SJSA1 (cell line): Measurements from ENCODE around the gene CTNNA1. TPM values are rescaled to one million over a fixed set of nuclear protein-coding genes. Genes with fewer than 3 reads are reported as not detected.
"Not testable (repeated sequence)": the region's sequence is repeated elsewhere in the genome, so short reads cannot be mapped to it uniquely, and the experiment has no call there.

ENCODE experiments used
- DNase-seq, 2 experiments: peaks; one replicate each; pipeline ENCODE4 v3.0.0-alpha.2; 2015 to 2020; ENCODE audit warnings: low spot score in 2 of 2, low read depth in 1 of 2
- H3K27ac ChIP-seq: fragments of 250-450 bp; sonication (Bioruptor Pico); 2 replicates; pipeline ENCODE4 v1.5.1; 2020; ENCODE audit warnings: mild to moderate bottlenecking, moderate library complexity
- H3K27me3 ChIP-seq: fragments of 250-450 bp; sonication (Bioruptor Pico); replicated peaks from 2 replicates; pipeline ENCODE4 v1.5.1; 2020; ENCODE audit warnings: mild to moderate bottlenecking, moderate library complexity
- H3K36me3 ChIP-seq: fragments of 250-450 bp; sonication (Bioruptor Pico); 2 replicates; pipeline ENCODE4 v1.5.1; 2020; ENCODE audit warnings: mild to moderate bottlenecking
- H3K4me1 ChIP-seq: fragments of 250-450 bp; sonication (Bioruptor Pico); replicated peaks from 2 replicates; pipeline ENCODE4 v1.6.1; 2021; ENCODE audit warnings: mild to moderate bottlenecking
- H3K4me3 ChIP-seq: fragments of 250-450 bp; sonication (Bioruptor Pico); 2 replicates; pipeline ENCODE4 v1.5.1; 2020; ENCODE audit warnings: mild to moderate bottlenecking
- H3K9me3 ChIP-seq: fragments of 250-450 bp; sonication (Bioruptor Pico); replicated peaks from 2 replicates; pipeline ENCODE4 v1.5.1; 2020; ENCODE audit warnings: mild to moderate bottlenecking
- total RNA-seq: library from RNA; depleted of rRNA; stranded (reverse); fragments of >200 nt; shearing (Covaris generic); gene quantifications from 2 replicates; pipeline ENCODE4 v1.2.3, GENCODE V29; 2014

Gene CTNNA1
- total RNA-seq, 1 experiment from 2014 or later, result 606 TPM

DNA sequence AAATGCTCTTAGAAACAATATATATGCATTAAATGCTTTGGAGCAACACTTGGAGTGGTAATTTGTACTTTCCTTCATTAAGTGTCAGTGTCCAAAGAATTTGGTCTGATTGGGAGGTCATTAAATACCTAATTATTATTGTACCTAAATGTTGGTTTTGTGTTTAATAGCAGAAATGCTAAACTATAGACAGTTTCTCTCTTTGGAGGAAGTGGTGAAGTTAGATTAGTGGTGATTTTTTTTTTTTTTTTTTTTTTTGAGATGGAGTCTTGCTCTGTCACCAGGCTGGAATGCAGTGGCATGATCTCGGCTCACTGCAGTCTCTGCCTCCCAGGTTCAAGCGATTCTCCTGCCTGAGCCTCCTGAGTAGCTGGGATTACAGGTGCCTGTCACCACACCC lies 168.1 kb downstream of the CTNNA1 start:
- H3K27ac ChIP-seq, H3K4me1 ChIP-seq, H3K4me3 ChIP-seq, H3K9me3 ChIP-seq, DNase-seq, H3K27me3 ChIP-seq: not testable (repeated sequence)
- H3K36me3 ChIP-seq, result peaks cover 67% of the 10 kb centered on the region

DNA sequence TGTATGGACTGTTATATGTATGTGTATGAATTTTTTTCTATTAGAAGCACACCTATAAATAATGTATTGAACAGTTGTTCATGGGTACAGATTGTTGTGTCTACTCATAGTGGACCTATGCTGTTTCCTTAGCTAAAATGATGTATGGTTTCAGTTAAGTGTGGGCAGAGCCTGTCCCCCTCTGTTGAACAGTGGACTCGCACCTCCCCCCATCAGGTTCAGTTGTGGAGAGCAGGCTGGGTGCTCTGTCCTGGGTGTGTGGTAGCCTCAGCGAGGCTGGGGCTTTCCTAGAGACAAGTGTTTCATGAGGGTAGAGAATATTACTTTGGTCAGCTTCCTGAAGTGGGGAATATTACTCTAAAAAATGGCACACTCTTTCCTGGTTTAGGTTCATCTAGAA lies 169.3 kb downstream of the CTNNA1 start:
- no peak for DNase-seq
- no peaks in the 10 kb centered on the region for H3K9me3 ChIP-seq
- H3K4me1 ChIP-seq, result peaks cover 5% of the 10 kb centered on the region
- H3K4me3 ChIP-seq, result no peak overlapping the region
- no peak overlapping the region for H3K27ac ChIP-seq
- H3K27me3 ChIP-seq, result no peaks in the 10 kb centered on the region
- H3K36me3 ChIP-seq, result peaks cover 71% of the 10 kb centered on the region

DNA sequence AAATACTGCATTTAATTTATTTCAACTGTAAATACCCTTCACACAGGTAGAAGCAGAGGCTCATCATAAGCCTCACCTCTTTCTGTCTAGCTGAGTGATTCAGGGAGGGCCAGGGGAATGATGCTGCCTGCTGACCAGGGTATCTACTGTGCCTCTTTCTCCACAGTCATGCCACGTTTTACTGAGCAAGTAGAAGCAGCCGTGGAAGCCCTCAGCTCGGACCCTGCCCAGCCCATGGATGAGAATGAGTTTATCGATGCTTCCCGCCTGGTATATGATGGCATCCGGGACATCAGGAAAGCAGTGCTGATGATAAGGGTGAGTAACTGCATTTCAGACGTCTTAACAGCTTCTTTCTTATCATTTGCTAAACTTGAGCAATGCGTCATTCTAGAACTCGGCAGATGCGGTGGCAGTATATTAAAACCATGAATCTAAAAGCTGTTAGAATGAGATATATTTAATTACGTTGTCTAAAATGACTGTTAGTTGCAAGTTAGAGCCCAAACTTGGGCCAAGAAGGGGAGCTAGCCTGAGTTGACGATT lies 171.9 kb downstream of the CTNNA1 start:
- no peak overlapping the region for H3K27ac ChIP-seq
- no peak for DNase-seq
- peaks cover 5% of the 10 kb centered on the region for H3K4me1 ChIP-seq
- no peaks in the 10 kb centered on the region for H3K27me3 ChIP-seq
- H3K4me3 ChIP-seq, result no peak overlapping the region
- peaks cover 73% of the 10 kb centered on the region for H3K36me3 ChIP-seq
- no peaks in the 10 kb centered on the region for H3K9me3 ChIP-seq

- no peak overlapping the region for H3K4me3 ChIP-seq
- DNase-seq, result no peak
- H3K9me3 ChIP-seq, result no peaks in the 10 kb centered on the region
- H3K27ac ChIP-seq, result no peak overlapping the region
- peaks cover 73% of the 10 kb centered on the region for H3K36me3 ChIP-seq
- H3K27me3 ChIP-seq, result no peaks in the 10 kb centered on the region
- peaks cover under 1% of the 10 kb centered on the region for H3K4me1 ChIP-seq
Observed at GRCh38 chr5:138926257-138926656, 173.0 kb downstream of the CTNNA1 start.

DNA sequence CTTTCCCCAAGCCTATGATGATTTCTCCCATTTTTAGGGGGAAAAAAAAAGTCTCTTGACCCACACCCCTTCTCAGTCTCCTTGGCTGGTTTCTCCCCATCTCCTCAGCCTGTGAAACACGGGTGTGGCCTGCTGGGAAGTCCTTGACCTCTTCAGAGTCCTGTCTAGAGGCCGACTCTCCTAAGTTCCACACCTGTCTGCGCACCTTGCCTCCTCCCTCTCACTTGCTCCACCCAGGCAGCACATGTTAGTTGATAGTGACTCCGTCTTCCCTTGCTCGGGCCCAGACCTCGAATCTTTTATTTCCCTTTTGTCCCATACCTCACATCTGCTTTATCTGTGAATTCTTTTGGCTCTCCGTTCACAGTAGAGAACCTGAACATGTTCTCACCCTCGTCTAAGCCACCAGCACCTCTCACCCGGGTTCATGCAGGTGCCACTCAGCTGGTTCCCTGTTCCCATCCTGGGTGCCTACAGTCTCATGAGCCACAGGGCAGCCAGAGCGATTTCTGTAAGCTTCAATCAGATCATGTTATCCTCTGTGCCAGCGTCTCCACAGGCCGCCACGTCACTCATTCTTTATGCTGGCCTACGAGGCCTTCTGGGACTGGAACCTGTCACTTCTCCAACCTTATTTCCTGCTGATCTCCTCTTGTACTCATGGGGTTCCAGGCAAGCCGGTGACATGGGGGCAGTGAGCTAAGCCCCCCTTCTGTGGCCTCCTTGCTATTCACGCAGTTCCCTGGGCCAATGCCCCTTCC lies 173.6 kb downstream of the CTNNA1 start:
- Histone ChIP-seq H3K27me3 (no peaks in the 10 kb centered on the region), H3K9me3 (no peaks in the 10 kb centered on the region), H3K36me3 (peaks cover 79% of the 10 kb centered on the region), H3K27ac (no peak overlapping the region), H3K4me1 (no peaks in the 10 kb centered on the region), H3K4me3 (no peak overlapping the region)
- DNase-seq, result no peak

GRCh38 chr5:138927544-138927943 lies 174.3 kb downstream of the CTNNA1 start:
- DNase-seq, result no peak
- Histone ChIP-seq H3K36me3 (peaks cover 86% of the 10 kb centered on the region), H3K4me1 (no peaks in the 10 kb centered on the region), H3K27ac (no peak overlapping the region), H3K9me3 (no peaks in the 10 kb centered on the region), H3K4me3 (no peak overlapping the region), H3K27me3 (no peaks in the 10 kb centered on the region)

DNA sequence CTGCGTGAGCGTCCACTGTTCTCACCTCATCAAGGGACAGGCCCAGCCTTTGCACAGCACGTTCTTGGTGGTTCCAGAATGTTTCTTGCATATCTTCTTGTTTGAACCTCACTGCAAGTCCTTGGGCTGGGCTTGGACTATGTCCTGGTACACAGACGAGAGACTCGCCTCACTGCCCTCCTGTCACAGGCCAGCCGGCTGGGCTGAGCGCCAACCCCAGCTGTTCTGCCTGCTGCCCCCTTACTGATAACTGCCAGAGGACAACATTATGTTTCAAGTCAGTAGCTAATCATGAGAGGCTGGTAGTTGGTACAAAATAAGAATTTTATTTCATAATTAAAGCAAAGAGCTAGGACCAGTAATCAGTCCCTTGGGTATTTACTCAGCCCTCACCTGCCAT lies 174.8 kb downstream of the CTNNA1 start:
- H3K36me3 ChIP-seq, result peaks cover 90% of the 10 kb centered on the region
- H3K27ac ChIP-seq, result no peak overlapping the region
- H3K4me3 ChIP-seq, result no peak overlapping the region
- no peaks in the 10 kb centered on the region for H3K9me3 ChIP-seq
- no peaks in the 10 kb centered on the region for H3K4me1 ChIP-seq
- DNase-seq, result no peak
- no peaks in the 10 kb centered on the region for H3K27me3 ChIP-seq

- peaks cover 99% of the 10 kb centered on the region for H3K36me3 ChIP-seq
Observed at GRCh38 chr5:138929571-138929955, 176.3 kb downstream of the CTNNA1 start.

GRCh38 chr5:138930371-138931097 lies 177.3 kb downstream of the CTNNA1 start:
- Histone ChIP-seq H3K27me3 (no peaks in the 10 kb centered on the region), H3K4me1 (no peaks in the 10 kb centered on the region), H3K27ac (no peak overlapping the region), H3K36me3 (peaks cover 99% of the 10 kb centered on the region), H3K9me3 (no peaks in the 10 kb centered on the region), H3K4me3 (no peak overlapping the region)
- no peak for DNase-seq

More at GRCh38 chr5:138929571-138929955, 176.3 kb downstream of the CTNNA1 start:
- no peaks in the 10 kb centered on the region for H3K4me1 ChIP-seq
- no peak overlapping the region for H3K4me3 ChIP-seq
- no peaks in the 10 kb centered on the region for H3K27me3 ChIP-seq
- H3K27ac ChIP-seq, result no peak overlapping the region
- no peak for DNase-seq
- no peaks in the 10 kb centered on the region for H3K9me3 ChIP-seq

DNA sequence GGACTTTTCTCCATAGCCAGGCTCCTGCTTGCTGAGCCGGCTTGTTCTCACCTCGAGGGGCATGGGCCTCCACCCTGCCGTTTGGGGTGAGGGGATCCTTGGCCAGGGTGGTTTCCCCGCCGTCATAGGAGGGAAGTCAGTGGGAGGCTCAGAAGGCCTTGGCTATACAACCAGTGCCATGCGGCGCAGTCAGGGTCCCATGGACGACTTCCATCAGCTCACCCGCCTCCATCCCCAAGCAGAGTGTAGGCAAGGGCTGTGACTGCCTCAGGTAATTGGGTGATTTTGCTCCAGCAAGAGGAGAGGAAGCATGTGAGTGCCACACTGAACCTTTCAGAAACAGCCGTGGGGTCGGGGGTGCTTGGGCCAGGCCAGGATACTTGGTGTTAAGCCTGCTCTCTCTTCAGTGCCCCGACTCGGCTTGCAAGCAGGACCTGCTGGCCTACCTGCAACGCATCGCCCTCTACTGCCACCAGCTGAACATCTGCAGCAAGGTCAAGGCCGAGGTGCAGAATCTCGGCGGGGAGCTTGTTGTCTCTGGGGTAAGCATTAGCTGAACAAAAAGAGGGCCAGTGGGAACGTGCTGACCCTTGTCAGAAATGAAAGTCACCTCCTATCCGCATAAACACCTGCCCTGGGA lies 179.1 kb downstream of the CTNNA1 start:
- no peak for DNase-seq
- H3K27ac ChIP-seq, result no peak overlapping the region
- H3K27me3 ChIP-seq, result no peaks in the 10 kb centered on the region
- H3K4me1 ChIP-seq, result no peaks in the 10 kb centered on the region
- no peak overlapping the region for H3K4me3 ChIP-seq
- H3K9me3 ChIP-seq, result no peaks in the 10 kb centered on the region
- H3K36me3 ChIP-seq, result peaks cover 93% of the 10 kb centered on the region

GRCh38 chr5:138933522-138934290 lies 180.5 kb downstream of the CTNNA1 start:
- Histone ChIP-seq H3K36me3 (peaks cover 82% of the 10 kb centered on the region), H3K27me3 (no peaks in the 10 kb centered on the region), H3K4me3 (no peak overlapping the region), H3K9me3 (no peaks in the 10 kb centered on the region), H3K27ac (no peak overlapping the region), H3K4me1 (no peaks in the 10 kb centered on the region)
- DNase-seq, result no peak

- Histone ChIP-seq H3K27me3 (no peaks in the 10 kb centered on the region), H3K27ac (no peak overlapping the region), H3K36me3 (peaks cover 70% of the 10 kb centered on the region), H3K9me3 (no peaks in the 10 kb centered on the region), H3K4me1 (no peaks in the 10 kb centered on the region), H3K4me3 (no peak overlapping the region)
- DNase-seq, result no peak
Observed at GRCh38 chr5:138934971-138935370, 181.7 kb downstream of the CTNNA1 start.

- no peak overlapping the region for H3K27ac ChIP-seq
- no peaks in the 10 kb centered on the region for H3K27me3 ChIP-seq
- no peaks in the 10 kb centered on the region for H3K9me3 ChIP-seq
- no peaks in the 10 kb centered on the region for H3K4me1 ChIP-seq
- H3K36me3 ChIP-seq, result peaks cover 65% of the 10 kb centered on the region
- DNase-seq, result peak in 1 of 2 experiments; percentile 50
- H3K4me3 ChIP-seq, result no peak overlapping the region
Observed at GRCh38 chr5:138935466-138935865, 182.2 kb downstream of the CTNNA1 start.
